H9 (cell line): ENCODE data around the gene KIF4A. TPM values are rescaled to one million over a fixed set of nuclear protein-coding genes. Genes with fewer than 3 reads are reported as not detected.

Source experiments
- DNase-seq: peaks from one replicate; pipeline ENCODE4 v3.0.0-alpha.2; 2017
- H2AFZ ChIP-seq: one replicate; pipeline ENCODE4 v1.6.1; 2013; ENCODE audit warnings: mild to moderate bottlenecking, low read length, control low read depth, moderate library complexity
- H2AK5ac ChIP-seq: 2 replicates; pipeline ENCODE4 v1.6.1; 2013; ENCODE audit warnings: low read length, control low read depth, mixed read lengths; ENCODE audit not compliant: insufficient read length
- H2BK120ac ChIP-seq: one replicate; pipeline ENCODE4 v1.6.1; 2013; ENCODE audit warnings: low read depth, mild to moderate bottlenecking, low read length, control low read depth, inconsistent platforms; ENCODE audit not compliant: poor library complexity, severe bottlenecking
- H2BK12ac ChIP-seq: 2 replicates; pipeline ENCODE4 v1.6.1; 2013; ENCODE audit warnings: low read length, control low read depth, mixed read lengths, low read depth; ENCODE audit not compliant: insufficient read length
- H2BK15ac ChIP-seq: 2 replicates; pipeline ENCODE4 v1.6.1; 2013; ENCODE audit warnings: low read depth, low read length, control low read depth
- H2BK20ac ChIP-seq: one replicate; pipeline ENCODE4 v1.6.1; 2013; ENCODE audit warnings: low read depth, mild to moderate bottlenecking, low read length, control low read depth, inconsistent platforms; ENCODE audit not compliant: poor library complexity, severe bottlenecking
- H2BK5ac ChIP-seq: 2 replicates; pipeline ENCODE4 v1.6.1; 2013; ENCODE audit warnings: low read length, control low read depth, mixed read lengths; ENCODE audit not compliant: insufficient read length
- H3K14ac ChIP-seq: 2 replicates; pipeline ENCODE4 v1.6.1; 2013; ENCODE audit warnings: low read length, control low read depth; ENCODE audit not compliant: insufficient read depth
- H3K18ac ChIP-seq: 2 replicates; pipeline ENCODE4 v1.6.1; 2013; ENCODE audit warnings: low read depth, mild to moderate bottlenecking, mixed read lengths, low read length, control low read depth; ENCODE audit not compliant: insufficient read length
- H3K23ac ChIP-seq: 2 replicates; pipeline ENCODE4 v1.6.1; 2013; ENCODE audit warnings: low read length, control low read depth, mixed read lengths, low read depth; ENCODE audit not compliant: insufficient read length
- H3K23me2 ChIP-seq: 2 replicates; pipeline ENCODE4 v1.6.1; 2013; ENCODE audit warnings: low read depth, mild to moderate bottlenecking, mixed read lengths, low read length, control low read depth; ENCODE audit not compliant: insufficient read length, poor library complexity, severe bottlenecking
- H3K27ac ChIP-seq: 2 replicates; pipeline ENCODE4 v1.5.1; 2013; ENCODE audit warnings: low read length, control low read depth, mixed read lengths, low read depth; ENCODE audit not compliant: insufficient read length
- H3K27me3 ChIP-seq: 2 replicates; pipeline ENCODE4 v1.6.1; 2013; ENCODE audit warnings: low read length, control low read depth, inconsistent platforms; ENCODE audit not compliant: insufficient read depth
- H3K4ac ChIP-seq: 2 replicates; pipeline ENCODE4 v1.6.1; 2013; ENCODE audit warnings: low read depth, mild to moderate bottlenecking, control low read depth, inconsistent platforms, low read length, moderate library complexity
- H3K4me1 ChIP-seq: 2 replicates; pipeline ENCODE4 v1.6.1; 2013; ENCODE audit warnings: low read length, control low read depth, inconsistent platforms; ENCODE audit not compliant: insufficient read depth
- H3K4me2 ChIP-seq: 2 replicates; pipeline ENCODE4 v1.6.1; 2013; ENCODE audit warnings: low read length, control low read depth, mixed read lengths; ENCODE audit not compliant: insufficient read length, insufficient read depth
- H3K56ac ChIP-seq: 2 replicates; pipeline ENCODE4 v1.6.1; 2013; ENCODE audit warnings: low read depth, mild to moderate bottlenecking, mixed read lengths, low read length, control low read depth; ENCODE audit not compliant: insufficient read length
- H3K79me1 ChIP-seq: 2 replicates; pipeline ENCODE4 v1.6.1; 2013; ENCODE audit warnings: low read depth, mild to moderate bottlenecking, moderate library complexity, low read length, control low read depth, inconsistent platforms; ENCODE audit not compliant: insufficient read depth, poor library complexity, severe bottlenecking
- H3K79me2 ChIP-seq: 2 replicates; pipeline ENCODE4 v1.6.1; 2013; ENCODE audit warnings: low read length, control low read depth, inconsistent platforms; ENCODE audit not compliant: insufficient read depth
- H3K9ac ChIP-seq: 2 replicates; pipeline ENCODE4 v1.6.1; 2013; ENCODE audit warnings: low read length, control low read depth, mixed read lengths; ENCODE audit not compliant: insufficient read length; ENCODE audit errors: extremely low read depth
- H3K9me3 ChIP-seq: one replicate; pipeline ENCODE4 v1.6.1; 2013; ENCODE audit warnings: low read depth, low read length, inconsistent platforms; ENCODE audit not compliant: control insufficient read depth
- H3T11ph ChIP-seq: one replicate; pipeline ENCODE4 v1.6.1; 2013; ENCODE audit warnings: mild to moderate bottlenecking, low read length, control low read depth, inconsistent platforms
- H4K20me1 ChIP-seq: one replicate; pipeline ENCODE4 v1.6.1; 2013; ENCODE audit not compliant: control insufficient read depth, insufficient read length, insufficient read depth
- H4K5ac ChIP-seq: 2 replicates; pipeline ENCODE4 v1.6.1; 2013; ENCODE audit warnings: low read depth, mild to moderate bottlenecking, mixed read lengths, low read length, control low read depth; ENCODE audit not compliant: insufficient read length
- H4K8ac ChIP-seq: replicated peaks from 2 replicates; pipeline ENCODE4 v1.6.1; 2013; ENCODE audit warnings: low read length, control low read depth, mixed read lengths, low read depth; ENCODE audit not compliant: insufficient read length
- H4K91ac ChIP-seq: 2 replicates; pipeline ENCODE4 v1.6.1; 2013; ENCODE audit warnings: low read depth, mild to moderate bottlenecking, moderate library complexity, mixed read lengths, low read length, control low read depth; ENCODE audit not compliant: insufficient read length
- H3K27ac Mint-ChIP-seq, 3 experiments: 2 replicates in 2 of 3; 3 replicates in 1 of 3; pipeline ENCODE4 v1.8.0; 2020 to 2021; ENCODE audit warnings: mixed read lengths in 3 of 3, mild to moderate bottlenecking in 1 of 3, moderate library complexity in 1 of 3
- H3K27me3 Mint-ChIP-seq: 2 replicates; pipeline ENCODE4 v1.8.0; 2021; ENCODE audit warnings: low read depth, mild to moderate bottlenecking, moderate library complexity, mixed read lengths
- H3K36me3 Mint-ChIP-seq, 3 experiments: 2 replicates in 2 of 3; 3 replicates in 1 of 3; pipeline ENCODE4 v1.8.0; 2020 to 2021; ENCODE audit warnings: low read depth in 3 of 3, mixed read lengths in 3 of 3; ENCODE audit not compliant: insufficient read depth in 1 of 3
- H3K4me1 Mint-ChIP-seq, 2 experiments: 2 replicates each; pipeline ENCODE4 v1.8.0; 2020; ENCODE audit warnings: mixed read lengths in 2 of 2
- H3K4me3 Mint-ChIP-seq, 2 experiments: 2 replicates in 1 of 2; 3 replicates in 1 of 2; pipeline ENCODE4 v1.8.0; 2020 to 2021; ENCODE audit warnings: mild to moderate bottlenecking in 2 of 2, mixed read lengths in 2 of 2, moderate library complexity in 1 of 2
- H3K9me3 Mint-ChIP-seq, 2 experiments: 2 replicates in 1 of 2; 3 replicates in 1 of 2; pipeline ENCODE4 v1.8.0; 2020; ENCODE audit warnings: mild to moderate bottlenecking in 2 of 2, mixed read lengths in 2 of 2, moderate library complexity in 1 of 2
- CTCF ChIP-seq: fragments of 200-600 bp; sonication (generic); conservative IDR thresholded peaks from 3 replicates; pipeline ENCODE4 v1.8.0; 2021; ENCODE audit warnings: antibody characterized with exemption, mild to moderate bottlenecking
- WGBS: extraction: QIAGEN DNeasy Blood & Tissue Kit; methylation state at CpG from one replicate; pipeline ENCODE4 v1.1.7; 2013; ENCODE audit warnings: missing lambda C conversion rate, low lambda C conversion rate, mixed read lengths; ENCODE audit not compliant: insufficient read length; ENCODE audit errors: extremely low coverage; 5-methylcytosine and 5-hydroxymethylcytosine counted together
- total RNA-seq: library from RNA; stranded (reverse); gene quantifications from 2 replicates; pipeline ENCODE4 v1.2.1, GENCODE V29; 2021

The KIF4A gene
- total RNA-seq, 1 experiment from 2014 or later: 41.8 TPM

- Histone ChIP-seq H2AK5ac (no peak overlapping the region), H3T11ph (no peak overlapping the region), H2BK20ac (no peak overlapping the region), H2BK5ac (no peak overlapping the region), H3K14ac (no peak overlapping the region), H4K91ac (no peak overlapping the region), H4K20me1 (no peaks in the 10 kb centered on the region), H3K23ac (no peak overlapping the region), H3K56ac (no peak overlapping the region), H2BK120ac (no peak overlapping the region), H3K79me2 (no peaks in the 10 kb centered on the region), H3K27me3 (no peaks in the 10 kb centered on the region), H2BK12ac (no peak overlapping the region), H3K4me1 (no peaks in the 10 kb centered on the region; the same call in 1 of the 2 replicates), H2BK15ac (no peak overlapping the region), H2AFZ (no peak overlapping the region), H3K27ac (no peak overlapping the region), H4K5ac (no peak overlapping the region), H3K9me3 (peaks cover 34% of the 10 kb centered on the region), H3K23me2 (peaks cover 10% of the 10 kb centered on the region), H3K79me1 (no peaks in the 10 kb centered on the region), H4K8ac (no peak overlapping the region), H3K4me2 (no peak overlapping the region), H3K4ac (no peak overlapping the region), H3K18ac (no peak overlapping the region), H3K9ac (no peak overlapping the region)
- no peak for DNase-seq
- Mint-ChIP-seq H3K27ac (no peak overlapping the region), H3K9me3 (peaks cover 74 to 83% of the 10 kb centered on the region in 2 experiments), H3K4me3 (no peak overlapping the region), H3K4me1 (peaks cover 15 to 23% of the 10 kb centered on the region in 2 experiments), H3K27me3 (peaks cover 8% of the 10 kb centered on the region), H3K36me3 (peaks cover 0 to 13% (median 5%) of the 10 kb centered on the region in 3 experiments; a peak in 4 of 7 replicates)
- no CpG with 5 or more reads among the region's 2 CpGs for WGBS
- no peak for TF ChIP-seq CTCF
Observed at GRCh38 chrX:70437011-70437410, 147.1 kb downstream of the KIF4A start.
